ENCODE data around the gene PIK3AP1. TPM values are rescaled to one million over a fixed set of nuclear protein-coding genes. Genes with fewer than 3 reads are reported as not detected.

Gene PIK3AP1
- total RNA-seq, 1 experiment from 2014 or later: 1.6 TPM

GRCh38 chr10:96667401-96667800 lies 52.9 kb downstream of the PIK3AP1 start:
- no peak overlapping the region for H3K27ac Mint-ChIP-seq (ENCODE audit: unreplicated experiment)
- H3K27me3 Mint-ChIP-seq (ENCODE audit: insufficient read depth, unreplicated experiment): no peaks in the 10 kb centered on the region
- no peaks in the 10 kb centered on the region for H3K36me3 ChIP-seq (ENCODE audit: control insufficient read depth, insufficient read depth, low read length)
- ChIA-PET POLR2A (no interaction called here), CTCF (no interaction called here)
- H3K4me3 Mint-ChIP-seq (ENCODE audit: unreplicated experiment): no peak overlapping the region
- no TSS peak for BruUV-seq (replicated peaks)
- no peaks in the 10 kb centered on the region for H3K36me3 Mint-ChIP-seq (ENCODE audit: insufficient read depth, unreplicated experiment)
- no peak for DNase-seq
- peaks cover 35% of the 10 kb centered on the region for H3K4me1 ChIP-seq
- no peaks in the 10 kb centered on the region for H3K9me3 Mint-ChIP-seq (ENCODE audit: unreplicated experiment)
- H3K4me3 ChIP-seq (ENCODE audit: low read depth, low read length): no peak overlapping the region
- TF ChIP-seq CTCF (IDR thresholded peaks at IDR 0.05; ENCODE audit: insufficient read depth in 1 of 2, low read depth in 1 of 2, low read length in 1 of 2, severe bottlenecking in 1 of 2, unreplicated experiment in 1 of 2): no peak
- intact Hi-C loops (cut with micrococcal nuclease; ENCODE audit: unreplicated experiment): no loop called here
- H3K27me3 ChIP-seq (replicated peaks; ENCODE audit: control insufficient read depth, insufficient read depth, low read length): no peaks in the 10 kb centered on the region
- H3K4me1 Mint-ChIP-seq (ENCODE audit: low read depth, unreplicated experiment): peaks cover 22% of the 10 kb centered on the region
- H3K9me3 ChIP-seq: no peaks in the 10 kb centered on the region

GRCh38 chr10:96666741-96667140 lies 53.6 kb downstream of the PIK3AP1 start:
- no TSS peak for BruUV-seq (replicated peaks)
- no peaks in the 10 kb centered on the region for H3K27me3 ChIP-seq (replicated peaks; ENCODE audit: control insufficient read depth, insufficient read depth, low read length)
- no peak overlapping the region for H3K27ac Mint-ChIP-seq (ENCODE audit: unreplicated experiment)
- H3K9me3 Mint-ChIP-seq (ENCODE audit: unreplicated experiment): no peaks in the 10 kb centered on the region
- CTCF ChIA-PET: no interaction called here
- H3K4me3 Mint-ChIP-seq (ENCODE audit: unreplicated experiment): no peak overlapping the region
- peaks cover 22% of the 10 kb centered on the region for H3K4me1 Mint-ChIP-seq (ENCODE audit: low read depth, unreplicated experiment)
- no peak overlapping the region for H3K4me3 ChIP-seq (ENCODE audit: low read depth, low read length)
- TF ChIP-seq CTCF (IDR thresholded peaks at IDR 0.05; ENCODE audit: insufficient read depth in 1 of 2, low read depth in 1 of 2, low read length in 1 of 2, severe bottlenecking in 1 of 2, unreplicated experiment in 1 of 2): no peak
- no peaks in the 10 kb centered on the region for H3K9me3 ChIP-seq
- POLR2A ChIA-PET: no interaction called here
- peaks cover 29% of the 10 kb centered on the region for H3K4me1 ChIP-seq
- DNase-seq: no peak
- H3K36me3 ChIP-seq (ENCODE audit: control insufficient read depth, insufficient read depth, low read length): no peaks in the 10 kb centered on the region
- H3K36me3 Mint-ChIP-seq (ENCODE audit: insufficient read depth, unreplicated experiment): no peaks in the 10 kb centered on the region
- intact Hi-C loops (cut with micrococcal nuclease; ENCODE audit: unreplicated experiment): no loop called here
- H3K27me3 Mint-ChIP-seq (ENCODE audit: insufficient read depth, unreplicated experiment): no peaks in the 10 kb centered on the region

GRCh38 chr10:96665306-96665705 lies 55.0 kb downstream of the PIK3AP1 start:
- POLR2A ChIA-PET: no interaction called here
- no peaks in the 10 kb centered on the region for H3K9me3 ChIP-seq
- DNase-seq: no peak
- CTCF ChIA-PET: no interaction called here
- no peaks in the 10 kb centered on the region for H3K36me3 ChIP-seq (ENCODE audit: control insufficient read depth, insufficient read depth, low read length)
- no peak for TF ChIP-seq CTCF (IDR thresholded peaks at IDR 0.05; ENCODE audit: insufficient read depth in 1 of 2, low read depth in 1 of 2, low read length in 1 of 2, severe bottlenecking in 1 of 2, unreplicated experiment in 1 of 2)
- intact Hi-C loops (cut with micrococcal nuclease; ENCODE audit: unreplicated experiment): no loop called here
- H3K9me3 Mint-ChIP-seq (ENCODE audit: unreplicated experiment): no peaks in the 10 kb centered on the region
- H3K4me3 Mint-ChIP-seq (ENCODE audit: unreplicated experiment): no peak overlapping the region
- no peaks in the 10 kb centered on the region for H3K36me3 Mint-ChIP-seq (ENCODE audit: insufficient read depth, unreplicated experiment)
- peaks cover 15% of the 10 kb centered on the region for H3K4me1 Mint-ChIP-seq (ENCODE audit: low read depth, unreplicated experiment)
- no peaks in the 10 kb centered on the region for H3K27me3 Mint-ChIP-seq (ENCODE audit: insufficient read depth, unreplicated experiment)
- no peak overlapping the region for H3K27ac Mint-ChIP-seq (ENCODE audit: unreplicated experiment)
- H3K4me1 ChIP-seq: peaks cover 16% of the 10 kb centered on the region
- no TSS peak for BruUV-seq (replicated peaks)
- no peak overlapping the region for H3K4me3 ChIP-seq (ENCODE audit: low read depth, low read length)
- no peaks in the 10 kb centered on the region for H3K27me3 ChIP-seq (replicated peaks; ENCODE audit: control insufficient read depth, insufficient read depth, low read length)

Data from Caco-2 (cell line).